Subcutaneous abdominal adipose tissue (tissue), 5 donors: ENCODE results near the gene CBX8.

ENCODE experiments used
- H3K27ac ChIP-seq: one replicate; pipeline ENCODE4 v1.7.0; 2013; ENCODE audit warnings: low read depth, mild to moderate bottlenecking, inconsistent platforms, low read length, moderate library complexity
- H3K27me3 ChIP-seq, 5 donors: one replicate each; pipeline ENCODE4 v1.7.0; 2013; ENCODE audit warnings: low read length in 5 of 5, inconsistent platforms in 1 of 5; ENCODE audit not compliant: control insufficient read depth in 5 of 5, insufficient read depth in 4 of 5
- H3K36me3 ChIP-seq, 5 donors: one replicate each; pipeline ENCODE4 v1.7.0; 2013; ENCODE audit warnings: low read length in 5 of 5; ENCODE audit not compliant: control insufficient read depth in 5 of 5, insufficient read depth in 5 of 5
- H3K4me1 ChIP-seq, 5 donors: one replicate each; pipeline ENCODE4 v1.7.0; 2013; ENCODE audit warnings: low read length in 5 of 5, mild to moderate bottlenecking in 3 of 5, moderate library complexity in 1 of 5; ENCODE audit not compliant: control insufficient read depth in 5 of 5, insufficient read depth in 5 of 5
- H3K4me3 ChIP-seq, 5 donors: one replicate each; pipeline ENCODE4 v1.7.0; 2013; ENCODE audit warnings: low read length in 5 of 5, low read depth in 1 of 5
- H3K9ac ChIP-seq, 5 donors: one replicate each; pipeline ENCODE4 v1.7.0; 2013; ENCODE audit warnings: low read length in 5 of 5, mild to moderate bottlenecking in 4 of 5, moderate library complexity in 3 of 5
- H3K9me3 ChIP-seq, 5 donors: one replicate each; pipeline ENCODE4 v1.7.0; 2013; ENCODE audit warnings: low read length in 5 of 5; ENCODE audit not compliant: control insufficient read depth in 5 of 5
- donor health status: healthy.
- donor health status: healthy.
- donor health status: healthy.
- donor health status: healthy.
- donor health status: healthy.

CBX8 gene

GRCh38 chr17:79796763-79797491 is at the start of gene CBX8:
TSS of gene CBX8 (minus strand) at chr17:79797077. CDS start at chr17:79796998, 79 bp downstream.
- Histone ChIP-seq H3K9me3 (no peaks in the 10 kb centered on the region), H3K4me3 (peak within 1 kb of the TSS; percentile 70 to 84 (median 78)), H3K27me3 (peaks cover 38 to 59% (median 50%) of the 10 kb centered on the region in 5 donors), H3K4me1 (peaks cover 3 to 68% (median 61%) of the 10 kb centered on the region in 5 donors), H3K36me3 (peaks cover 0 to 4% (median 0%) of the 10 kb centered on the region in 5 donors), H3K27ac (no peak within 1 kb of the TSS), H3K9ac (peak within 1 kb of the TSS in 4 of 5 donors; percentile 56 to 69 (median 66))

- H3K9ac ChIP-seq, result peak overlapping the region in 2 of 5 donors; percentile 17 to 45
- H3K27me3 ChIP-seq, result peaks cover 23 to 28% (median 26%) of the 10 kb centered on the region in 5 donors
- H3K4me3 ChIP-seq, result peak overlapping the region in 2 of 5 donors; percentile 17 to 71
These were observed 48.7 kb upstream of the CBX8 start for GRCh38 chr17:79845601-79845949.

GRCh38 chr17:79844869-79845600 is 48.2 kb upstream of the CBX8 start:
- Histone ChIP-seq H3K27me3 (peaks cover 23 to 32% (median 26%) of the 10 kb centered on the region in 5 donors), H3K4me3 (peak overlapping the region in 2 of 5 donors; percentile 17 to 71), H3K36me3 (no peaks in the 10 kb centered on the region), H3K9ac (peak overlapping the region in 2 of 5 donors; percentile 17 to 45), H3K27ac (no peak overlapping the region), H3K4me1 (peaks cover 0 to 57% (median 46%) of the 10 kb centered on the region in 5 donors), H3K9me3 (no peaks in the 10 kb centered on the region)

More at GRCh38 chr17:79845601-79845949, 48.7 kb upstream of the CBX8 start:
- peaks cover 0 to 53% (median 42%) of the 10 kb centered on the region in 5 donors for H3K4me1 ChIP-seq
- no peak overlapping the region for H3K27ac ChIP-seq
- no peaks in the 10 kb centered on the region for H3K36me3 ChIP-seq
- H3K9me3 ChIP-seq, result no peaks in the 10 kb centered on the region

GRCh38 chr17:79843816-79844800 is 47.2 kb upstream of the CBX8 start:
- peaks cover 0 to 63% (median 51%) of the 10 kb centered on the region in 5 donors for H3K4me1 ChIP-seq
- H3K4me3 ChIP-seq, result peak overlapping the region in 4 of 5 donors; percentile 59 to 71 (median 66)
- H3K27ac ChIP-seq, result no peak overlapping the region
- peak overlapping the region in 4 of 5 donors; percentile 14 to 62 (median 38) for H3K9ac ChIP-seq
- peaks cover 23 to 32% (median 26%) of the 10 kb centered on the region in 5 donors for H3K27me3 ChIP-seq
- no peaks in the 10 kb centered on the region for H3K9me3 ChIP-seq
- no peaks in the 10 kb centered on the region for H3K36me3 ChIP-seq

- Histone ChIP-seq H3K9ac (peak overlapping the region in 3 of 5 donors; percentile 32 to 45 (median 35)), H3K36me3 (no peaks in the 10 kb centered on the region), H3K4me3 (peak overlapping the region in 4 of 5 donors; percentile 59 to 71 (median 66)), H3K9me3 (no peaks in the 10 kb centered on the region), H3K4me1 (peaks cover 0 to 64% (median 52%) of the 10 kb centered on the region in 5 donors), H3K27me3 (peaks cover 23 to 32% (median 26%) of the 10 kb centered on the region in 5 donors), H3K27ac (no peak overlapping the region)
These were observed 46.6 kb upstream of the CBX8 start for GRCh38 chr17:79843474-79843815.

- H3K27ac ChIP-seq, result no peak overlapping the region
- H3K27me3 ChIP-seq, result peaks cover 23 to 32% (median 26%) of the 10 kb centered on the region in 5 donors
- H3K36me3 ChIP-seq, result no peaks in the 10 kb centered on the region
- no peaks in the 10 kb centered on the region for H3K9me3 ChIP-seq
- peaks cover 0 to 70% (median 58%) of the 10 kb centered on the region in 5 donors for H3K4me1 ChIP-seq
- H3K9ac ChIP-seq, result peak overlapping the region in 1 of 5 donors; percentile 25
- H3K4me3 ChIP-seq, result peak overlapping the region in 3 of 5 donors; percentile 64 to 71 (median 67)
These were observed 46.0 kb upstream of the CBX8 start for GRCh38 chr17:79842656-79843473.

GRCh38 chr17:79842136-79842655 is 45.3 kb upstream of the CBX8 start:
- Histone ChIP-seq H3K9me3 (no peaks in the 10 kb centered on the region), H3K9ac (no peak overlapping the region), H3K27ac (no peak overlapping the region), H3K36me3 (no peaks in the 10 kb centered on the region), H3K27me3 (peaks cover 23 to 32% (median 26%) of the 10 kb centered on the region in 5 donors), H3K4me3 (peak overlapping the region in 2 of 5 donors; percentile 64 to 71), H3K4me1 (peaks cover 0 to 76% (median 64%) of the 10 kb centered on the region in 5 donors)

- H3K9ac ChIP-seq, result no peak overlapping the region
- H3K27ac ChIP-seq, result no peak overlapping the region
- peaks cover 0 to 83% (median 71%) of the 10 kb centered on the region in 5 donors for H3K4me1 ChIP-seq
- H3K4me3 ChIP-seq, result no peak overlapping the region
- H3K9me3 ChIP-seq, result no peaks in the 10 kb centered on the region
- H3K36me3 ChIP-seq, result no peaks in the 10 kb centered on the region
- peaks cover 23 to 32% (median 26%) of the 10 kb centered on the region in 5 donors for H3K27me3 ChIP-seq
These were observed 44.7 kb upstream of the CBX8 start for GRCh38 chr17:79841369-79842135.
